ENCODE data around the gene TNS4.

TNS4 gene

DNA sequence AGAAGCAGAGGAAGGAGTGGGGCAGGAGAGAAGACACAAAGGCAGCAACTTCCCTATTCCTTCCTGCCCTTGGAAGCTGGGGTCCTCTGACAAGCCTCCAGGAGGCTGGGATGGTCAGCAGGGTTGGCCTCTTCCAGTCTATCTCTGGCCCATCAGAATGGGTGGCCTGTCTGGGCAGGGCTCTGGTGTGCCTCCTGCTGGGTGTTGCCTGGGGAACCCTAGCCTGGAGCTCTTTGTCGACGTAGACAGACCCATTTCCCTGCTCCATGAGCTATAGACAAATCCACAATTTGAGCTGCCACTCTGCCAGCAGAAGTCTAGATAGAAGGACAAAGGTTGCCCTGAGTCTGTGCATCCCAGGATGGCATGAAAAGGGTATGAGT lies 46.8 kb downstream of the TNS4 start:
- no peak for DNase-seq

DNA sequence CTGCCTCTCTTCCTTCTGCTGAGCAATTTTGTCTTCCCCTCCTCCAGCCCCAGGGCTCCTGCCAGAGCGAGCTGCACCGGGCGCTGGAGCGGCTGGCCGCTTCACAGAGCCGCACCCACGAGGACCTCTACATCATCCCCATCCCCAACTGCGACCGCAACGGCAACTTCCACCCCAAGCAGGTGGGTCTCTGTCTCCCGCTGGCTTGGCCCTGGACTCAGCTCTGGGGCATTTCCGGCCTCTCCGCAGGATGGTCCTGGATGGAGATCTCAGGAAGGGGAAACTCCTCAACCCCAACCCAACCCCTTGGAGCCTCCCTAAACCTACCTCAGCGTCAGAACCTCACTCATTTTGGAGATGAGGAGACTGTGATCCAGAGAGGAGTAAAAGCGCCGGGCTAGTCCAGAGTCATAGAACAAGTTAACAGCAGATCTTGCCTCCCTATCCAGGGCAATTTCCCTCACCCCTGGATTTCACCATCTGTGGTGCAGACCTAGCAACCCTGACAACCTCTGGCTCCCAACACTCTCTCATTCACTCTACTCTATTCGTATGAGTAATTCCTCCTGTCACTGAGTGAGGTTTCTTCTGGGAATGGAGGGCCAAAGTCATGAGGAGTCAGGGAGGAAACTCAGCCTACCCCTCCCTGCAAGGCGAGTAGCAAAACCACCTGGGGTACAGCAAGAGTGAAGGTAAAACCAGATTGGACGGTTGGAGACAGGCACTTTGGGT lies 47.4 kb downstream of the TNS4 start:
- no peak for DNase-seq

GRCh38 chr17:40452921-40453378 lies 48.5 kb downstream of the TNS4 start:
- DNase-seq: no peak

- no peak for DNase-seq
Observed at GRCh38 chr17:40452216-40452787, 49.1 kb downstream of the TNS4 start.

- no peak for DNase-seq
Observed at GRCh38 chr17:40451420-40451819, 50.0 kb downstream of the TNS4 start.

DNA sequence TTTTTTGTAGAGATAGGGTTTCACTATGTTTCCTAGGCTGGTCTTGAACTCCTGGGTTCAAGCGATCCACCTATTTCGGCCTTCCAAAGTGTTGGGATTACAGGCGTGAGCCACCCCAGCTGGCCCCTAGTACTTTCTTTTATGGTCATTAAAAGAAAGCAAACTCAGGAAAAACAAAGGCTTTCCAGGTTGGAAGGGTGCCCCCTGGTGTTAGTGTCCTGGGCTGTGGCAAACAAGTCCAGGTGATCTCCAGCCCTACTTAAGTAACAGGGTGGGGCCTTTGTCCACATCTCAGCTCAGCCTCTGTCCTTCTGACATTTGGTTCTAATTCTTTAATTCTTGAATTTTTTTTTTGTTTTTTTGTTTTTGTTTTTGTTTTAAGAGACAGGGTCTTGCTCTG lies 51.2 kb downstream of the TNS4 start:
- DNase-seq: no peak

GRCh38 chr17:40448639-40449261 lies 52.7 kb downstream of the TNS4 start:
- no peak for DNase-seq

DNA sequence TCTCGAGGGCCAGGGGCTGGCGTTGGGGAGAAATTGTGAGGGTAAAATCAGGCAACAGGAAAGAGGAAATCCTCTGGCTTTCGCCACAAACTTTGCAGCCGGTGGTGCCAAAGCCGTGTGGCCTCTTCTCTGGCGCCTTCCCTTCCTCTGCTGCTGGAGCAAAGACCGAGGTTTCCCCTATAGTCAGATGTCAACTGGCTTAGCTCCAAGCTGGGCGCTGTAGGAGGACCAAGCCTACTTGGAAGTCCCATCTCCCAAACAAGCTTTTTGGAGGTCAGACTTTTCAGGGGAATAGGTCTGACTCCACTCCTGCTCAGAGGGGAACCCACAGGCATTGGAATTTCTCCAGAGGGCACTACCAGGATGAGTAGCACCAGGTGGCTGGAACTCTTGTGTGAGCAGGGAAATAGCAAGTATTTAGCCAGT lies 53.2 kb downstream of the TNS4 start:
- DNase-seq: no peak

DNA sequence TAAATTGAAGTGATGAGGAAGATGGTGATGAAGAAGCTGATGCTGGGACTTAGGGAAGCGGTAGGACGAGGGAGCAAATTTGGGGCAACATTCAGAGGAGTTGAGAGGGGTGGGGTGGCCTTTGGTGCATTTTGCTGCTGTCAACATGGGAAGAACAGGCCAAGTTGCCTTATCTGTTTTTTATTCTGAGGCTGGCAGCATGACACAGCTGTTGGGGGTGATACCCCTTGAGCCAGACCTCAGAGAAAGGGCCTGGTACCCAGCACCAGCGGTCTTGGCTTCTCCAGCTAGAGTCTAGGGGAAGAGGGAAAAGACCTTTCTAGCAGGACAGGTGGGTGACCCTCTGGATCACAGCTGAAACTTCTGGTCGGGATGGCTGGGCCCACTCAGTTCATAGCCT lies 53.6 kb downstream of the TNS4 start:
- no peak for DNase-seq

GRCh38 chr17:40447148-40447644 lies 54.2 kb downstream of the TNS4 start:
- DNase-seq: no peak

- no peak for DNase-seq
Observed at GRCh38 chr17:40445751-40446468, 55.5 kb downstream of the TNS4 start.

DNA sequence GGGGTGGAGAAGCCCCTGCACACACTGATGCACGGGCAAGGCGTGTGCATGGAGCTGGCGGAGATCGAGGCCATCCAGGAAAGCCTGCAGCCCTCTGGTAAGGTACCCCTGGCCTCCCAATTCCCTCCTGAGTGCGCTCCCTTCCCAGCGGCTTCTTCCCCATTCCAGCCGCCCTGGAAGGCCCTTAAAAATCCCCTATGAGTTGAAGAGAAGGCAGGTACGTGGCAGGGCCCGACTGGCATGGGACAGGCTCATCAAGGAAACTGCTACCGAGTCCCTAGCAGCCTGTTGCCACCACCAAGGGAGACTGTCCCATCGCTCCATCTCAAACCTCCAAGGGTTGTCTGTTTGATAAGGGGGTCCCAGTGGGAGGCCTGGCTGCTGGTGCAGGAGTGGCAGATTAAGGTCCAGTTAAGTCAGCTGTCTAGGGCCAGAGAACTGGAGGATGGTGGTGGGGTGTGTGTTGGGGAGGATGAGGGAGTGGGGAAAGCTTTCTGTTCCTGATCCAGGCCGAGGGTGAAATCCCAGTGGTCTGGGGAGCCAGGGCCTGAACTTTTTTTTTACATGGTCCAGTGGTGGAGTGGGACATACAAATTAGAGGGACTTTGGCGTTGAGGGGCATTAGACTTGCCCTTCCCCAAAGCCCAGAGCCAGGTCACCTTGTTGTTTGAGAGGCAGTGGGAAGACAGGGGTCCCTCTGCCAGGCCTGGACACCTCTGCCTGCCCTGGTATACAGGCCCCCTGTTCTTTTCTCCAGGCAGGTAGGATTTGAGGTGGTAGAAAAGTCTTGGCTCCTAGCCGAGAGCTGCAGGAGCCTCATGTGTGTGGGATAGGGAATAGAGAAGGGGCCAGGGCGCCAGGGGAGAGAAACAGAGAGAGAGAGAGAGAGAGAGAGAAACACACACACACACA lies 57.2 kb downstream of the TNS4 start:
- DNase-seq: no peak

DNA sequence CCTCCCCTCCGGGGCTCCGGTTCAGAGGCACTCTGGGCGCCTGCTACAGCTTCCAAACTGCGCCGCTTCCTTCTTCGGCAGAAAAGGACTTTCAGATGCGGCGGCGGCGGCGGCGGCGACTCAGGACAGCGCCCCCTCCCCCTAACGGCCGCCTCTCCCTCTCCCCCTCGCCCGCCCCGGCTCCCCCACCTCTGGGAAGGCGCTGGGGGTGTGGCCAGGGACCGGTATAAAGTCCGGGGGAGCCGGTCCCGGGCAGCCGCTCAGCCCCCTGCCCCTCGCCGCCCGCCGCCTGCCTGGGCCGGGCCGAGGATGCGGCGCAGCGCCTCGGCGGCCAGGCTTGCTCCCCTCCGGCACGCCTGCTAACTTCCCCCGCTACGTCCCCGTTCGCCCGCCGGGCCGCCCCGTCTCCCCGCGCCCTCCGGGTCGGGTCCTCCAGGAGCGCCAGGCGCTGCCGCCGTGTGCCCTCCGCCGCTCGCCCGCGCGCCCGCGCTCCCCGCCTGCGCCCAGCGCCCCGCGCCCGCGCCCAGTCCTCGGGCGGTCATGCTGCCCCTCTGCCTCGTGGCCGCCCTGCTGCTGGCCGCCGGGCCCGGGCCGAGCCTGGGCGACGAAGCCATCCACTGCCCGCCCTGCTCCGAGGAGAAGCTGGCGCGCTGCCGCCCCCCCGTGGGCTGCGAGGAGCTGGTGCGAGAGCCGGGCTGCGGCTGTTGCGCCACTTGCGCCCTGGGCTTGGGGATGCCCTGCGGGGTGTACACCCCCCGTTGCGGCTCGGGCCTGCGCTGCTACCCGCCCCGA lies 58.0 kb downstream of the TNS4 start, which contains the start of gene IGFBP4:
Gene IGFBP4 (plus strand): TSS at position 255 of the 792 bp plus-strand sequence. CDS start 286 bp downstream, at position 541.
- DNase-seq: peak; percentile 58 to 69

GRCh38 chr17:40442392-40443195 lies 58.8 kb downstream of the TNS4 start:
- DNase-seq: no peak

DNA sequence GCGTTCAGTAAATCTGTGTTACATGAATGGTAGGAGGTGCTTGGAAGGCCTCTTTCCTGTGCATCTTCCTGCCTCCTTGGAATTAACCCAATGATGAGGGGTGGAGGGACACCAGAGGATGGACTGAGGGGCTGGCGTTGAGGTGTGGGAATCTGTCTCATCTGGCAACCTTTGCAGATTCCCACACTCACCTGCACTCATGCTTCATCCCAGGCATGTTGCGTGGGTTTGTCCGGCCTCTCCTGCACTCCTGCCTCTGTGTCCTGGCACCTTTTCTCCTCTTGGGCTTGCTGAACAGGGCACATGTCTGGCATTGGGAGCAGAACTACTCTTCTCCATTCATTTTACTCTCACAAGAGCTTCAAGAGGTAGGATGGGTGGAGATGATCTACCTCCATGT lies 61.3 kb downstream of the TNS4 start:
- DNase-seq: no peak

DNA sequence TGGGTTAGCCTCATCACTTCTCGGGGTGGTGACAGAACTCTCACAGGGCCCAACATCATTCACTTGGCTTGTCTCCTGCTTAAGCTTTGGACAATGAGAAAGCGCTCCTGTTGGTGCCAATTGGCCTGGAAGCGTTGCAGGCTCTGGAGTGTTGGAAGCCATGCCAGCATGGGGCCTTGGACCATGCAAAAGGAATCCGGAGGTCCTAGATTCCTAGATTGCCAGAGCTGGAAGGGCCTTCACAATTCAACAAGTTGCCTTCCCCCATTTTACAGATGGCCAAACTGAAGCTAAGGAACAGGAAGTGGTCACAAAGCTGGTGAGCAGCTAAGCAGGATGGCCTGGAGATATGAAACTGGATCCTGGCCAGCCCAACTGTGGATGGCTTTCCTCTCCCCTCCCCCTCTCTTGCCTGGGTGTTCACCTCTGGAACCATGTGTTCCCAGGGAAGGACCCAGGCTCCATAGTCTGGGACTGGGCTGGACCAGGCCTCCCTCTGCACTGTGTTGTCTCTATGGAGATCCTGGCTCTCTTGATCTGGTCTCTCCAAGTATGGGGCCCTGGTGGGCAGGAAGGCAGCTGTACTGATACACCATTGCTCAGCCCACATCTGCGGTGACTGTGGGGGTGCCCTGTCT lies 64.2 kb downstream of the TNS4 start:
- no peak for DNase-seq

- no peak for DNase-seq
Observed at GRCh38 chr17:40436636-40437035, 64.8 kb downstream of the TNS4 start.

DNA sequence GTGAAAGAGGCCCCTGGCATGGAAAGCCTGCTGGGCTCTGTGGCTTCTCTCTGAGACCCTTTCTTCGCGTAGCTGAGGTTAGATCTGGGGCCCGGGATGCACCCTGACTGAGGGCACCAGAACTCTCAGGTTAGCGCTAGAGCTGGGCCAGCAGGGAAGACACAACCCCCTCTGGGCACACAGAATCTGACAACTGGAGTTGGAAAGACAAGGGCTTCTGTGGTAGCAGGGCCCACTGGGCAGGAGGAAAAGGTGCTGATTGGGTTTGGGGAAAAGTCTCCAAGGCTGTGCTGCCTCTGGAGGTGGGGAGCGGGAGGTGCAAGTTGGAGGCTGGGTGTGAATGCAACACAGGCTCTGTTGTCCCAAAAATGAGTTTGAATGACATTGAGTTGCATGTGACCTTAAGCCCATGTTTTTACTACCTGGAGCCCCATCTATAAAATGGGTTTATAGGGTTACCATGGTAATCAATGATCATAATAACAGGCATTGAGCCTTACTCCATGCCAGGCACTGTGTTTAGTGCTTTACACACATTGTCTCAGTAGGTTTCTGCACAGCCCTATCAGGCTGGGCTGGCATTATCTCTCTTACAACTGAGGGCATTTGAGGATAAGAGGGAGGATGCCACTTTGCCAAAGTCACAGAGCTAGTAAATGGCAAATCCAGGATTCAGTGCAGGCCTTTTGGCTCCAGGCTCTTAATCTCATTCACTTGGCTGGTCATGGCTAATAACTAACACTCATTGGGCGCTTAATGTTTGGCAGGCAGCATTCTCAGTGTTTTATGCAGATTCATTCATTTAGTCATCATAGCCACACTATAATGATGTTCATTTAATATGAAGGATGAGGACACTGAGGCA lies 67.6 kb downstream of the TNS4 start:
- DNase-seq: no peak
